Activated naive CD8-positive, alpha-beta T cell (primary cell): ENCODE data around the gene WDFY1.

Experiments
- H3K27ac Mint-ChIP-seq: one replicate; pipeline ENCODE4 v1.8.0; 2021; ENCODE audit warnings: mixed read lengths
- H3K27me3 Mint-ChIP-seq: one replicate; pipeline ENCODE4 v1.8.0; 2021; ENCODE audit warnings: mixed read lengths
- H3K36me3 Mint-ChIP-seq: one replicate; pipeline ENCODE4 v1.8.0; 2021; ENCODE audit warnings: mixed read lengths
- H3K4me1 Mint-ChIP-seq: one replicate; pipeline ENCODE4 v1.8.0; 2021; ENCODE audit warnings: low read depth, mixed read lengths
- H3K4me3 Mint-ChIP-seq: one replicate; pipeline ENCODE4 v1.8.0; 2021; ENCODE audit warnings: mild to moderate bottlenecking, mixed read lengths
- H3K9me3 Mint-ChIP-seq: one replicate; pipeline ENCODE4 v1.8.0; 2021; ENCODE audit warnings: low read depth, mixed read lengths

The WDFY1 gene

GRCh38 chr2:223971731-223972130 lies 26.6 kb upstream of the WDFY1 start:
- Mint-ChIP-seq H3K4me3 (no peak overlapping the region), H3K4me1 (peaks cover 4% of the 10 kb centered on the region), H3K9me3 (no peaks in the 10 kb centered on the region), H3K27me3 (no peaks in the 10 kb centered on the region), H3K36me3 (peaks cover 4% of the 10 kb centered on the region), H3K27ac (no peak overlapping the region)

GRCh38 chr2:223970343-223971128 lies 25.4 kb upstream of the WDFY1 start:
- Mint-ChIP-seq H3K27me3 (no peaks in the 10 kb centered on the region), H3K27ac (no peak overlapping the region), H3K4me3 (no peak overlapping the region), H3K4me1 (peaks cover 7% of the 10 kb centered on the region), H3K36me3 (peaks cover under 1% of the 10 kb centered on the region), H3K9me3 (no peaks in the 10 kb centered on the region)

GRCh38 chr2:223969856-223970255 lies 24.7 kb upstream of the WDFY1 start:
- Mint-ChIP-seq H3K27me3 (no peaks in the 10 kb centered on the region), H3K4me3 (no peak overlapping the region), H3K9me3 (no peaks in the 10 kb centered on the region), H3K4me1 (peaks cover 10% of the 10 kb centered on the region), H3K36me3 (no peaks in the 10 kb centered on the region), H3K27ac (no peak overlapping the region)

- peaks cover 12% of the 10 kb centered on the region for H3K4me1 Mint-ChIP-seq
- no peaks in the 10 kb centered on the region for H3K36me3 Mint-ChIP-seq
- no peak overlapping the region for H3K4me3 Mint-ChIP-seq
- H3K27me3 Mint-ChIP-seq: no peaks in the 10 kb centered on the region
- H3K27ac Mint-ChIP-seq: no peak overlapping the region
- no peaks in the 10 kb centered on the region for H3K9me3 Mint-ChIP-seq
Measured at GRCh38 chr2:223969315-223969714, 24.2 kb upstream of the WDFY1 start.

GRCh38 chr2:223967981-223968380 lies 22.8 kb upstream of the WDFY1 start:
- Mint-ChIP-seq H3K4me1 (peaks cover 16% of the 10 kb centered on the region), H3K4me3 (no peak overlapping the region), H3K27me3 (no peaks in the 10 kb centered on the region), H3K9me3 (no peaks in the 10 kb centered on the region), H3K27ac (peak overlapping the region; percentile 22), H3K36me3 (no peaks in the 10 kb centered on the region)

GRCh38 chr2:223959688-223960087 lies 14.6 kb upstream of the WDFY1 start:
- Mint-ChIP-seq H3K27me3 (no peaks in the 10 kb centered on the region), H3K4me3 (peak overlapping the region; percentile 81), H3K36me3 (peaks cover 6% of the 10 kb centered on the region), H3K4me1 (peaks cover 72% of the 10 kb centered on the region), H3K9me3 (no peaks in the 10 kb centered on the region), H3K27ac (peak overlapping the region; percentile 28)

- H3K9me3 Mint-ChIP-seq: no peaks in the 10 kb centered on the region
- H3K27me3 Mint-ChIP-seq: no peaks in the 10 kb centered on the region
- H3K4me3 Mint-ChIP-seq: peak within 1 kb of the TSS; percentile 95
- peaks cover 75% of the 10 kb centered on the region for H3K4me1 Mint-ChIP-seq
- peak within 1 kb of the TSS; percentile 92 for H3K27ac Mint-ChIP-seq
- H3K36me3 Mint-ChIP-seq: peaks cover 6% of the 10 kb centered on the region
Measured at GRCh38 chr2:223957092-223957851, 12.1 kb upstream of the WDFY1 start, which contains the start of gene MRPL44. TSS of gene MRPL44 (plus strand) at chr2:223957463. CDS start at chr2:223957473, 10 bp downstream.

- peaks cover 6% of the 10 kb centered on the region for H3K36me3 Mint-ChIP-seq
- H3K27me3 Mint-ChIP-seq: no peaks in the 10 kb centered on the region
Measured at GRCh38 chr2:223956300-223956699, 11.2 kb upstream of the WDFY1 start.

GRCh38 chr2:223954401-223954800 lies 9.3 kb upstream of the WDFY1 start:
- Mint-ChIP-seq H3K36me3 (peaks cover 2% of the 10 kb centered on the region), H3K4me1 (peaks cover 62% of the 10 kb centered on the region), H3K9me3 (no peaks in the 10 kb centered on the region), H3K27me3 (no peaks in the 10 kb centered on the region), H3K27ac (no peak overlapping the region), H3K4me3 (no peak overlapping the region)

More at GRCh38 chr2:223956300-223956699, 11.2 kb upstream of the WDFY1 start:
- Mint-ChIP-seq H3K27ac (peak overlapping the region; percentile 86), H3K4me1 (peaks cover 67% of the 10 kb centered on the region), H3K4me3 (peak overlapping the region; percentile 95), H3K9me3 (no peaks in the 10 kb centered on the region)

GRCh38 chr2:223952280-223952968 lies 7.3 kb upstream of the WDFY1 start:
- Mint-ChIP-seq H3K27ac (peak overlapping the region; percentile 52), H3K4me3 (peak overlapping the region; percentile 9), H3K9me3 (no peaks in the 10 kb centered on the region), H3K36me3 (peaks cover 2% of the 10 kb centered on the region), H3K27me3 (no peaks in the 10 kb centered on the region), H3K4me1 (peaks cover 54% of the 10 kb centered on the region)

- no peaks in the 10 kb centered on the region for H3K9me3 Mint-ChIP-seq
- H3K36me3 Mint-ChIP-seq: peaks cover 2% of the 10 kb centered on the region
- H3K4me3 Mint-ChIP-seq: no peak overlapping the region
- peak overlapping the region; percentile 81 for H3K27ac Mint-ChIP-seq
- H3K4me1 Mint-ChIP-seq: peaks cover 54% of the 10 kb centered on the region
- no peaks in the 10 kb centered on the region for H3K27me3 Mint-ChIP-seq
Measured at GRCh38 chr2:223950448-223951347, 5.6 kb upstream of the WDFY1 start.

GRCh38 chr2:223949241-223949840 lies 4.2 kb upstream of the WDFY1 start:
- H3K27ac Mint-ChIP-seq: peak overlapping the region; percentile 81
- no peaks in the 10 kb centered on the region for H3K27me3 Mint-ChIP-seq
- no peak overlapping the region for H3K4me3 Mint-ChIP-seq
- peaks cover 2% of the 10 kb centered on the region for H3K36me3 Mint-ChIP-seq
- no peaks in the 10 kb centered on the region for H3K9me3 Mint-ChIP-seq
- peaks cover 49% of the 10 kb centered on the region for H3K4me1 Mint-ChIP-seq

GRCh38 chr2:223947711-223948205 lies 2.6 kb upstream of the WDFY1 start:
- H3K4me1 Mint-ChIP-seq: peaks cover 56% of the 10 kb centered on the region
- H3K9me3 Mint-ChIP-seq: no peaks in the 10 kb centered on the region
- no peak overlapping the region for H3K4me3 Mint-ChIP-seq
- peak overlapping the region; percentile 66 for H3K27ac Mint-ChIP-seq
- H3K36me3 Mint-ChIP-seq: peaks cover 2% of the 10 kb centered on the region
- no peaks in the 10 kb centered on the region for H3K27me3 Mint-ChIP-seq

- no peaks in the 10 kb centered on the region for H3K27me3 Mint-ChIP-seq
- peak overlapping the region; percentile 77 for H3K27ac Mint-ChIP-seq
- H3K36me3 Mint-ChIP-seq: peaks cover 4% of the 10 kb centered on the region
- peaks cover 3% of the 10 kb centered on the region for H3K9me3 Mint-ChIP-seq
- H3K4me3 Mint-ChIP-seq: peak overlapping the region; percentile 85
- peaks cover 56% of the 10 kb centered on the region for H3K4me1 Mint-ChIP-seq
Measured at GRCh38 chr2:223945755-223946154, 620 bp upstream of the WDFY1 start.
